Epithelial cell of proximal tubule (primary cell): ENCODE measurements around the gene KIFC3. TPM values are rescaled to one million over a fixed set of nuclear protein-coding genes. Genes with fewer than 3 reads are reported as not detected.

Experiments
- DNase-seq: peaks from one replicate; pipeline ENCODE4 v3.0.0-alpha.2; 2011; ENCODE audit warnings: low read depth
- H3K4me3 ChIP-seq: 2 replicates; pipeline ENCODE4 v1.5.1; 2011; ENCODE audit warnings: low read depth, mild to moderate bottlenecking, low read length
- total RNA-seq: library from RNA; depleted of rRNA; stranded (reverse); fragments of >200 nt; gene quantifications from 2 replicates; pipeline ENCODE4 v1.2.3, GENCODE V29; 2015
- TF ChIP-seq, protein P1 (sequence below): conservative IDR thresholded peaks from 2 replicates; pipeline ENCODE4 v1.5.1; 2012; ENCODE audit warnings: low read depth, mild to moderate bottlenecking, low read length

The KIFC3 gene
- total RNA-seq, 1 donor from 2014 or later: 86.0 TPM

DNA sequence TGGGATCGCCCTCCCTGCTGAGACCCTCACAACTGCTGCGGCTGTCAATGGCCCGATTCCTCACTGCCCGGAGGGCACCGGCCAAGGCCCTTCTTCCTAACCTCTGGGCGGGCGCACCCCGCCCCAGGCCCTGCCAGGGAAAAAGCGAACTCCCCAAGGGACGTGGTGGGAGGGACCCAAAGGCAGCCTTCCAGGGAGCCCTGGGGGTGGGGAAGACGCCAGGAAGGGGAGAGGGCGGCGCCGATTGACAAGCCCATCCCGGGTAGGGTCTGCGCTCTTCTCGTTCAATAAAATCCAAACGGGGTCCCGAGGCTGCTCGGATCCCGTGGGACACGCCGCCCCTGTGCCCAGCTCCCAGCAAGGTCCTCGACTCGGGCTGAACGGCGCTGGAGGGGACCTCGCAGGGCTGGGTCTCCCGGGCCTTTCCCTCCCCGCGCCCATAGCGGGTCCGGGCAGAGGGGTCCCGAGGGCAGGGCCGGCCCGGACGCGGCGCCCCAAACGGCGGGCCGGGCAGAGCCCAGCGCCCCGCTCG lies 416 bp downstream of the KIFC3 start:
- TF ChIP-seq, protein P1, sequence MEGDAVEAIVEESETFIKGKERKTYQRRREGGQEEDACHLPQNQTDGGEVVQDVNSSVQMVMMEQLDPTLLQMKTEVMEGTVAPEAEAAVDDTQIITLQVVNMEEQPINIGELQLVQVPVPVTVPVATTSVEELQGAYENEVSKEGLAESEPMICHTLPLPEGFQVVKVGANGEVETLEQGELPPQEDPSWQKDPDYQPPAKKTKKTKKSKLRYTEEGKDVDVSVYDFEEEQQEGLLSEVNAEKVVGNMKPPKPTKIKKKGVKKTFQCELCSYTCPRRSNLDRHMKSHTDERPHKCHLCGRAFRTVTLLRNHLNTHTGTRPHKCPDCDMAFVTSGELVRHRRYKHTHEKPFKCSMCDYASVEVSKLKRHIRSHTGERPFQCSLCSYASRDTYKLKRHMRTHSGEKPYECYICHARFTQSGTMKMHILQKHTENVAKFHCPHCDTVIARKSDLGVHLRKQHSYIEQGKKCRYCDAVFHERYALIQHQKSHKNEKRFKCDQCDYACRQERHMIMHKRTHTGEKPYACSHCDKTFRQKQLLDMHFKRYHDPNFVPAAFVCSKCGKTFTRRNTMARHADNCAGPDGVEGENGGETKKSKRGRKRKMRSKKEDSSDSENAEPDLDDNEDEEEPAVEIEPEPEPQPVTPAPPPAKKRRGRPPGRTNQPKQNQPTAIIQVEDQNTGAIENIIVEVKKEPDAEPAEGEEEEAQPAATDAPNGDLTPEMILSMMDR: no peak

DNA sequence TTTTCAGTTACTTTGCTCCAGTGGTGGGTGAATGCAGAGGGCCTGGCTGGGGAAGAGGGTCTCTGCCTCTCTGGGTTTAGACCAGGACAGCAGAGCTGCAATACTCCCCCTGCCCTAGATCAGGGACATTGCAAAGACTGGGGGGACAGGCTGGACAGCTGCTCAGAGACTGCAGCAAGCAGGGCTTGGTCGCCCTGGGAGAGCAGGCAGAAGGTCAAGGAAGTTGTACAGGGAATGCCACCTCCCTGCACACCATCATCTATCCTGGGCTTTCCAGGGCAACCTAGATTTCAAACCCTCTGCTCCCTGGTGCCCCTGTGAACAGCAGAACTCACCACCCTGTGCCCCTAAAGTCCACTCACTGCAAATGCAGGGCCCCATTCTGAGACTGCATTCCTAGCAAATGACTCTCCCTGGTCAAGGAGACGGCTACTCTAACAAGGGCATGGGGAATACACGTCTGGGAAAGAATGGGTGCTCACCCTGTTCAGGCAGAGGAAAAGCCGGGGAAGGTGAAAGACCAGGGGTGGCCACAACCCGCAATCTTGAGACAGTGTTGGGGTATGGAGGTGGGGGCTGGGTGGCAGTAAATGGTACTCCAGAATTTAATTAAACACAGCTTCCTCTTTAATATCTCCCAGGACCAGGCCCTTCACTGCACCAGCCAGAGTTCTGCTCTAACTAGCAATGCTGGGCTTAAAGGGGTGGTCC lies 1.0 kb downstream of the KIFC3 start:
- peak overlapping the region; percentile 84 for H3K4me3 ChIP-seq
- TF ChIP-seq, protein P1: no peak
- no peak for DNase-seq

More for the DNA sequence above, 416 bp downstream of the KIFC3 start:
- peak overlapping the region; percentile 84 for H3K4me3 ChIP-seq
- DNase-seq: no peak

DNA sequence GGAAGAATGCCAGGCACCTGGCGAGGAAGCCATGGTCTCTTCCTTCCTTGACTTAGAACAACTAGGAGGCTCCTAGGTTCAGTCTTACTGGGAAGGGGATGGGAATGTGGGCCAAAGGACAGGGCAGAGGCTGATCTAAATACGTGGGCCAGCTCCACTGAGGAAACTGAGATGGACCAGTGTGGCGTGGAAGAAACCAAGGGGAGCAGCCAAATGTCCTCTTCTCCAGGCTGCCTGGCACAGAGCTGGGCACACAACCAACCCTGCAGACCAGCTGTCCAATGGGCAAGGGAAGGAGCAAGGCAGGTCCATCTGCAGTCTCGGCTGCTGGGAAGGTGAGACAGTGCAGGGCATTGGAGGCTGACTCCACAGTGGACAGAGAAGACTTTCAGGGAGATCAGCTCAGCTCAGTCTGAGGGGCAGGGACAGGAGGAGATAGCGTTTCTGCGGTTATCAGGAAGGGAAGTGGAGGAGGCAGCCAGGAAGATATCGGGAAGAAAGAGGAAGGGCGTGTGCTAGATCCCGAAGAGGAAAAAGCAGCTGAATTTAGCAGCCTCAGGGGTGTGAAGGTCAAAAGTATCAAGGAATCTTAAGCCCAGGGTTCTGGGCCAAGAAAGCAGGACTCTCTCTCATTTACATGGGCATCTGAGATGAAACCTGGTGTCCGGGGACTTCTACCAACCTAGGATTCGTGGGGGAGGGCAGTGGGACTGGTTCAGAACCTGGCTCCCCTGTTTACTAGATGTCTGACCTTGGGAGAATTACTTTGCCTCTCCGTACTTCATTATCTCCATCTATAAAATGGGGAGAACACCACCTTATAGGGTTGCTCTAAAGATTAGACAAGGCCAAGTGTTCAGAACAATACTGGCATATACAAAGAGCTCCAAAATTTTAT lies 1.8 kb downstream of the KIFC3 start:
- no peak for DNase-seq
- H3K4me3 ChIP-seq: peak overlapping the region; percentile 84
- TF ChIP-seq, protein P1: no peak

GRCh38 chr16:57799600-57800199 lies 2.6 kb downstream of the KIFC3 start:
- peak overlapping the region; percentile 84 for H3K4me3 ChIP-seq
- DNase-seq: no peak
- TF ChIP-seq, protein P1: no peak

DNA sequence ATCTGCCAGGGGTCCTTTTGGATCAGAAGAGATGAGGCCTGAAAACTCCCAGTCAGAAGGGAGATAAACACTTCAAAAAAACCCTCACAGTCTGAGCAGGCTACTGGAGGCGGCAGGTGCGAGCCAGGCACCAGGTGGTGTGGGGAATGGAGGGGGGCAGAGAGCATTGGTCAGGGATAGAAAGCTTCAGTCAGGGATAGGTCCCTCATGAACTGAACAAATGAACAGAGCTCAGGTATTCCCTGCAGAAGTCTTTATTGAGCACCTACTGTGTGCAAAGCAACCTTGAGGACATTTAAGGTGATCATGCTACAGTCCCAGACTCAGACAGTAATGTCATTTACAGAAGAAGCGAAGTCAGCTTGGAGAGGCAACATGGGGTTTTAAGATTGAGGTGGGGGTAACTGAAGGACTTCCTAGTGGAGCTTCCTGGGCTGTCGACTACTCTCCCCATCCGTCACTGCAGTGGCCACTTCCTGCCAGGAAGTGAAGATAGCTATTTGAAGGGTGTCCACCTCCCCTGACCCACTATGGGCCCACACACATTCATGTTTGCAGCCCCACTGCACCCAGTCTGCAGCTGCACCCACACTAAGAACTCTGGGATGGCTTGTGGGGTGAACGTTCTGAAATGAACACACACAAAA lies 3.2 kb downstream of the KIFC3 start:
- peak overlapping the region; percentile 84 for H3K4me3 ChIP-seq
- TF ChIP-seq, protein P1: no peak
- no peak for DNase-seq

GRCh38 chr16:57798267-57798810 lies 4.0 kb downstream of the KIFC3 start:
- peak overlapping the region; percentile 84 for H3K4me3 ChIP-seq
- no peak for DNase-seq
- TF ChIP-seq, protein P1: no peak
